Activated CD8-positive, alpha-beta memory T cell treated with anti-CD3 and anti-CD28 coated beads, Interleukin-2, amount 50 U/mL, for 24 hours (primary cell): ENCODE data around the gene STAT2.
A peak's percentile ranks its signal among the peaks of the same experiment; 100 is the strongest.
"Not testable (repeated sequence)": the region's sequence is repeated elsewhere in the genome, so short reads cannot be mapped to it uniquely, and the experiment has no call there.

ENCODE experiments used
- DNase-seq: peaks from one replicate; pipeline ENCODE4 v3.0.0-alpha.2; 2020; ENCODE audit errors: extremely low read depth

Gene STAT2

DNA sequence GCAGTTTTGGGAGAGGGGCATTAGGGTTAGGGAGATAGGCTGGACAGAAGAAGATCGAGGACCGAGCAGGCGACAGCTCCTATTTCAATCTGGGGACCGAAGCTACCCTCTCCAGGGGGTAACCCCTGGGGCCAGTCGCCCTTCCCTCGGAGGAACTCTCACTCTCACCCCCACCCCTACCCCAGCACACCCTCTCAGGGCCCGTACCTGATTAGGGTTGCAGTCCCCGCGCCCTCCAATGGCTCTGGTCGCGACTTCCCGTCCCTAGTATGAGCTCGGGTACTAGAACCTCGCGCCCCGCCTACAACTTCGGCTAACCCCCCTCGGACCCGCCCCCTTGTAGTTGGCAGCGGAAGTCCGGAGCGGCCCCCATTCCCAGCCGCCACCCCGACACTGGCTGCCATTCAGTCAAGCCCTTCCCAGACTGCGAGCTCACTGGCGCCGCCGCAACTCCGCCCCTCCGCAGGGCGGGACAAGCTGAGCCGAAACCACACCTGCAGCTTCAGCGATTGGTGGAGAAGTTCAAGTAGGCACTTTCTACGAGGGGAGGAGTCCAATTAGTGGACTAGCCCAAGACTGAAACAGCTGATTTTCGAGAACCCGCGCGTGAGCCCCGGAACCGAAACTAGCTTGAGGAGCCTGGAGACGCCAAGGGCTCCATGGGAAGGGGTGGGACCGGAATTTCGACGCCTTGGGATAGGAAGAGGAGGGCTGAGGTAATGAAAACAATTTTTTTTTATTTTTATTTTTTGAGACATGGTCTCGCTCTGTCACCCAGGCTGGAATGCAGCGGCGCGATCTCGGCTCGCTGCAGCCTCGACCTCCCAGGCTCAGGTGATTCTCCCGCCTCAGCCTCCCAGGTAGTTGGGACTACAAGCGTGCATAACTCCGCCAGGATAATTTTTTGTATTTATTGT, at the start of gene STAT2:
STAT2 (minus strand) TSS at position 257 of the 917 bp plus-strand sequence. CDS start 3,536 bp downstream, outside the sequence.
- DNase-seq = peak; percentile 97

DNA sequence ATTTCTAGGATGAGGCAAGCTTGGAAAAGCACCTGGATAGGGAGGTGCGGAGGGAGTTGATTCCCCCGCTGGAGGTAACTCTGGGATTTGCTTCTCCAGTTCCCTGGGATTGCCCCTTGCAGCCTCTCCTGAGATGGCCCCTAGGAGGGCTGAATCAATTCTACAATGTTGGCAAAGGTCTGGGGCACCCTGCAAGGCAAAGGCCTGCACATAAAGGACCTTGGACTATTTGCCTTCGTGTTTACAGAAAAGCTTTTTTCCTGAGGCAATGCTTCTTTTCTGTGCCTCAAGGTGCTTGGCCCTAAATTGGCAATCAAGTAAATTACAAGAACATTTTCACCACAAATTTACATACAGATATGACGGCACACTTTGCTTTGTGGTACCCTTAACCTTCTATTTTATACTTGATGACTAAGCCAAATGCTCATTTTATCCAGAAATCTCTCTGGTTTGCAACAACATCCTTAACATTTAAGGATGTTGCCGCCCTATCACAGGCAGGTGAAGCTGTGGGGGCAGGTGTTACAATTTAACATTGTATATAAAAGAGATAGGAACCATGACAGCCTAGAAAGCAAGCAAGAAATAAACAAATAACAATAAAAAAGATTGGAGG, 49.0 kb upstream of the STAT2 start:
- no peak for DNase-seq

DNA sequence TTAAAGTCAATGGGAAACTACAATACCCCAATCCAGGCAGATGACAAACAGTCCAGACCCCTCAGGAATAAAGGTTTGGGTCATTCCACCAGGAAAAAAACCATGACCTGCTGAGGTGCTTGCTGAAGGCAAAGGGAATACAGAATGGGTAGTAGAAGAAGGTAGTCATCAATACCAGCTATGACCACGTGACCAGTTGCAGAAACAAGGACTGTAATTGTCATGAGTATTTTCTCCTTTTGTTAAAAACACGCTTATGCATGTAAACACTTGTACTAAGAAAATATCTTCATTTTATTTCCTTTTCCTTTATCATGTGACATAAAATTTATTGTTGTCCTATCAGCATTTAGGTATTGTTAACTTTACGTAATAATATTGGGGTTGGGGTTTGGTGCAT, 44.3 kb upstream of the STAT2 start:
- not testable (repeated sequence) for DNase-seq

DNA sequence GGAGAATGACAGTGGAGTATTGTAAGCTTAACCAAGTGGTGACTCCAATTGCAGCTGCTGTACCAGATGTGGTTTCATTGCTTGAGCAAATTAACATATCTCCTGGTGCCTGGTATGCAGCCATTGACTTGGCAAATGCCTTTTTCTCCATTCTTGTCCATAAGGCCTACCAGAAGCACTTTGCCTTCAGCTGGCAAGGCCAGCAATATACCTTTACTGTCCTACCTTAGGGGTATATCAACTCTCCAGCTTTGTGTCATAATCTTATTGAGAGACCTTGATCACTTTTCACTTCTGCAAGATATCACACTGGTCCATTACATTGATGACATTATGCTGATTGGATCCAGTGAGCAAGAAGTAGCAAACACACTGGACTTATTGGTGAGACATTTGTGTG, 41.7 kb upstream of the STAT2 start:
- not testable (repeated sequence) for DNase-seq

DNA sequence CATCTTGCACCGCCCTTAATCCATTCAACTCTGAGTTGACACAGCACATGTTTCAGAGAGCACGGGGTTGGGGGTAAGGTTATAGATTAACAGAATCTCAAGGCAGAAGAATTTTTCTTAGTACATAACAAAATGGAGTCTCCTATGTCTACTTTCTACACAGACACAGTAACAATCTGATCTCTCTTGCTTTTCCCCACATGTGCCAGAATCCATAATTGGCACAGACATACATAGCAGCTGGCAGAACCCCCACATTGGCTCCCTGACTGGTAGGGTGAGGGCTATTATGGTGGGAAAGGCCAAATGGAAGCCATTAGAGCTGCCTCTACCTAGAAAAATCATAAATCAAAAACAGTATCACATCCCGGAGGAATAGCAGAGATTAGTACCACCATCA, 41.2 kb upstream of the STAT2 start:
- DNase-seq = not testable (repeated sequence)

DNA sequence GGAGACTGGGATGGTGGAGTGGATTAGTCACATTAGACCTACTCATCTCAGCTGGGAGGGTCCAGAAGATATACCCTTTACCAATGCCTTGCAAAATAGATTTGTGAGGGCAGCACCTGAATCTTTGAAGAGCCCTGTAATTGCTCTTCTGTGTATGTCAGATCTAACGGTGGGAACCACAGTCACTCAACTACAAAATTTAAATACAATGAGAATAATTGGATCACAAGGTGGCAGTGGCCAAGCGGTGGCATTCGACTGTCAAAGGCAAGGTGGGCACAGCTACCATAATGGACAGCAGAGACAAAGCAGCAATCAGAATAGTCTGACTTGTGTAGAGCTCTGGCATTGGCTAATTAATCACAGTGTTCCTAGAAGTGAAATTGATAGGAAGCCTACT, 39.6 kb upstream of the STAT2 start:
- not testable (repeated sequence) for DNase-seq

DNA sequence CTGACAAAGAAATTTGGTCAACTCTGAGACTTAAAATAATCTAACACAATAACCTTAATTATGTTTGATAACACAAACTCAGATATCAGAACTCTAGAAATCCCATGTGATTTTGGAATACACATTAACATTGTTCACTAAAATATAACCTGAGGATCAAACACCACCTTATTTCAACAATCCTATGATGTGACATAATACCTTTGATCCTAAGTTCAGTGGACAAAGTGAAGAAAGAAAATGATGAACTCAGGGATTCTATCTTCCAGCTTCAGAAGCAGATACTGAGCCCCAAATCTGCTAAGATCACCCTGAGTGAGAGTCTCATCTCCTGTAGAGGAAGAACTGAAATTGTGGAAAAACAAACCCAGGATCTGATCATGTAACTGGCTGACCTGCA, 38.4 kb upstream of the STAT2 start:
- no peak for DNase-seq

DNA sequence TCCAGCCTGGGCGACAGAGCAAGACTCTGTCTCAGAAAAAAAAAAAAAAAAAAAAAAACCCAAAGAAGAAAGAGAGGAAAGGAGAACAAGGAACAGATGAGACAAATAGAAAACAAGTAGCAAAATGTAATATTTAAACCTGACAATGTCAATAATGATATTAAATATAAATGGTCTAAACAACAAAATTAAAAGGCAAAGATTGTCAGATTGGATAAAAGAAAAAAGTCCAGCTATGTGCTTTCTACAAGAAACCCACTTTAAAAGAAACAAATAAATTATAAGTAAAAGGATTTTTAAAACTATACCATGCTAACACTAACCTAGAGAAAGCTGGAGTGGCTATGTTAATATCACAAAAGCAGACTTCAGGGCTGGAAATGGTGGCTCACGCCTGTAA, 32.4 kb upstream of the STAT2 start:
- no peak for DNase-seq

DNA sequence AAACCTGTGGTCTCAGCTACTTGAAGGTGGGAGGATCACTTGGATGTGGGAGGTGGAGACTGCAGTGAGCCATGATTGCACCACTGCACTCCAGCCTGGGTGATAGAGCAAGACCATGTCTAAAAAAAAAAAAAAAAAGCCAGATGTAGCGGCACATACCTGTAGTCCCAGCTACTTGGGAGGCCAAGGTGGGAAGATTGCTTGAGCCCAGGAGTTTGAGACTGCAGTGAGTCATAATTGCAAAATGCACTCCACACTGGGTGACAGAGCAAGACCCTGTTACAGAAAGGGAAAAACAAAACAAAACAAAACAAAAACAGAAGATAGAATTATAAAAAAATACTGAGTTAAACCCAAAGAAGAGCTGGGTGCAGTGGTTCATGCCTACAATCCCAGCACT, 31.8 kb upstream of the STAT2 start:
- DNase-seq = no peak

DNA sequence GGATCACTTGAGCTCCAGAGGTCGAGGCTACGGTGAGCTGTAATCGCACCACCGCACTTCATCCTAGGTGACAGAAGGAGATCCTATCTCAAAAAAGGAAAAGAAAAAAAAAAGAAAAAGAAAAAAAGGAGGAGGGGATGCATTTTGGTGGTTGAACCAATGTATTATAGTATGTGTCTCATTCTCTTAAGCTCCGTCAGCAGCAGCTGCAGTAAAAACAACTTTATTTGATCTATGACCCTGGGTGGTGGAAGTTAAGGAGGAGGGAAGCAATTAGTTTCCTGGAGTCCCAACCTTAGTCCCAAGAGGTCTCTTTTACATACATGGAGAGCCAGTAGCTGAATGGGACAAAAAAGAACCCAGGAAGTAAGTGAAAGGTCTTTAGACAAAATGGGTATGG, 29.5 kb upstream of the STAT2 start:
- DNase-seq = no peak

DNA sequence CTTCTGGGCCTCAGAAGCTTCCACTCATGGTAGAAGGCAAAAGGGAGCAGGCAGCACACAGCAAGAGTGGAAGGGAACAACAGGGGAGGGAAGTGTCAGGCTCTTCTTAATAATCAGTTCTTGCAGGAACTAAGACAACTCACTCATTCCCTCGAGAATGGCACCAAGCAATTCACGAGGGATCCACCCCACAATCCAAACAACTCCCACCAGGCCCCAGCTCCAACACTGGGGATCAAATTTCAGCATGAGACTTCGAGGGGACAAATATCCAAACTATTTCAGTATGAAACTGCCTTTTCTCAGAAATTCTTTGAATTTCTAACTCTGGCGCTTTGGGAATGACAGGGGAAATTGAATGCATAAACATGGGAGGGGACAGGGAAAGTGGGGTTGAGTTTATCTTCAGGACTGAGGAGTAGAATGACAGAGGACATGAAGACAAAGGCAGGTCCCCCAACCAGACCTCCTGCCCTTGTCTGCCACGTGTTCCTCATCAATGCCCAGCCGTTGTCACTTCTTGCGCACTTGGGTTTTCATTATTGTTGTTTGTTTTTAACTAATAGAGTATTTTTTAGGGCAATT, 27.3 kb upstream of the STAT2 start:
- DNase-seq = no peak

DNA sequence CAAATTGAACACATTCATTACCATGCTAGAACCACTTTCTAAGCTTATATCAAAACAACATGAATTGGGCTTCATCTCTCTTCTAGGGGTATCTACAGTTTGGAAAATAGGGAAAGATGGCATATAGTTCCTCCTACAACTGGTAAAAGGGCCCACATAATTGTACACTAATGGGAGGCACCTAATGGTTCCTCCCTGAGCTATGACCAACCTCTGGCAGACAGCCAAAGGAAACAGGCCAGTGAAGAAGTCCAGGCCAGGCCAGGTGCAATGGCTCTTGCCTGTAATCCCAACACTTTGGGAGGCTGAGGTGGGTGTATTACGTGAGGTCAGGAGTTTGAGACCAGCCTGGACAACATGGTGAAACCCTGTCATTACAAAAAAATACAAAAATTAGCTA, 26.0 kb upstream of the STAT2 start:
- no peak for DNase-seq

DNA sequence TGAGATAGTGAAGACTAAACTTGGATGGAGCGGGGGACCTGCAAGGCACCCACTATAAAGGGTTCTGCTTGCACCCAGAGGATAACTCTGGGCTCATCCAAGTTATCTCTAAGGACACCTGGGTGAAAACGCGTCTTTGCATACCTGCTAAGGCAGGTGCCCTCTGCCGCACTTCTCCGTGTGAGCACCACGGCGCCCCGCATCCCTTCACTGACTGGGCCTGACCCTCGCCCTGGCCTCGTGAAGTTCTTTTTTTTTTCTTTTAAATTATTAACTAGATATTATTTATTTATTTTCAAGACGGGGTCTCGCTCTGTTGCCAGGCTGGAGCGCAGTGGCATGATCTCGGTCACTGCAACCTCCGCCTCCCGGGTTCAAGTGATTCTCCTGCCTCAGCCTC, 22.7 kb upstream of the STAT2 start:
- no peak for DNase-seq

DNA sequence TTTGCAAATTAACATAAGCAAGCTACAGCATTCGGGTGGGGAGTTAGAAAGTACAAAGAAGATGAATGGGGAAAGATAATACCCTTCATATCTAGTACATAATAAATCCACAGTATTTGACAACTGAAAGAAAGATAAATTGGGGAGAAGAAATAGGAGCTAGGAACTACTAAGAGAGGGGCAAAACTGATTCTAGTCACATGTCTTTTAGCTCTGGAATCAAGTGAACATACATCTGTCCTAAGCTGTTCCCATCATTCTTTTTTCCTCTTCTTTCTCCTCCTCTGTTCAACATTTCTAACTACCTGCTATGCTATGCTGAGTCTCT, 18.0 kb upstream of the STAT2 start:
- no peak for DNase-seq

DNA sequence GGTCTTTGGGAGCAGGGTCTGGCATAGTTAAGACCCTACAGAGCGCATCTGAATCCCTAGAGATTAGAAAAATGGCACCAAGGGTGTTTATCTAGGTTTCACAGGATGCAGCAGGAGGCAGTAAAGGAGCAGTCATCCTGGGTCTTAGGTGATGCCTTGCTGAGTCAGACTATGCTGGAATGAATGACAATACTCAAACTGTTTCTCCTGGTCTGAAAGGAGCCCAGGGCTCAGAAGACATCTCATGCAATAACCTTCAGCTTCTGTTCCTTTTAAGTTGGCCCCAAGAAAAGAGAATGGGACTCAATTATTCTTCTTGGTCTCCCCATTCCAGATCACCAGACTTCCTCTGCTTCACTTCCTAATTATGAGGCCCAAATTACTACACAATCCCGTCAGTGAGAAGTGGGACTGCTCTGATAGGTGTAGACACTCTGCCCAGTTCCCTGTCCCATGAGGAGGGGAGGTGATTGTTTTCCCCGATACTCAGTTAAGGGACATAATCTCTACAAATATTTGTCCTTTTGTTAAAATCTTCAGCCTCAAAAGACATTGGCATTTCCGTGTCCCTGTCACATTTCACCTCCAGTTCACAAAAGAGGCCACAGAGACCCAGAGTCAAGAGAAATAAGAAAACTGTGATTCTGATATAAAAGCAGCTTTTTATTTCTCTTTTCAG, 17.5 kb upstream of the STAT2 start:
- no peak for DNase-seq

DNA sequence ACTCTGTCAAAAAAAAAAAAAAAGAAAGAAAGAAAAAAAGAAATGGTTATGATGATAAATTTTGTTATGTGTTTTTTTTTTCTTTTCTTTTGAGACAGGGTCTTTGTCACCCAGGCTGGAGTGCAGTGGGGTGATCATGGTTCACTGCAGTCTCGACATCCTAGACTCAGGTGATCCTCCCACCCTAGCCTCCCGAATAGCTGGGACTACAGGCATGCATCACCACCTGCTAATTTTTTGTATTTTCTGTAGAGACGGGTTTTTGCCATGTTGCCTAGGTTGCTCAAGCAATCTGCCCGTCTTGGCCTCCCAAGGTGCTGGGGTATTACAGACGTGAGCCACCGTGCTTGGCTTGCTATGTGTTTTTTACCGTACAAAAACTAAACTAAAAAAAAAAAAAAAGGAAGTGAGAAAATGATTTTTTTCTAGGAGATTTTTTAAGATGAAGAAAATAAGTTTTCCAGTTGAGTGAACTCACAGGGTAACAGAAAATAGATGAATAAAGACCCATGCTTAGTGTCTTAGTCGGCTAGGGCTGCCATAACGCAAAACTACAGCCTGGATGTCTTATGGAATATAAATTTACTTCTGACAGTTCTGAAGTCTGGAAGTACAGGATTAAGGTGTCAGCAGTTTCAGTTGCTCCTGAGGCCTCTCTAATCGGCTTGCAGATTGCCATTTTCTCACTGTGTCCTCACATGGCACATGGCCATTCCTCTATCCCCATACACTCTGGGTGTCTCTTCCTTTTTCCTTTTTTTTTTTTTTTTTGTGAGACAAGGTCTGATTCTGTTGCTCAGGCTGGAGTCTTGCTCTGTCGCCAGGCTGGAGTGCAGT, 15.9 kb upstream of the STAT2 start:
- DNase-seq = no peak

DNA sequence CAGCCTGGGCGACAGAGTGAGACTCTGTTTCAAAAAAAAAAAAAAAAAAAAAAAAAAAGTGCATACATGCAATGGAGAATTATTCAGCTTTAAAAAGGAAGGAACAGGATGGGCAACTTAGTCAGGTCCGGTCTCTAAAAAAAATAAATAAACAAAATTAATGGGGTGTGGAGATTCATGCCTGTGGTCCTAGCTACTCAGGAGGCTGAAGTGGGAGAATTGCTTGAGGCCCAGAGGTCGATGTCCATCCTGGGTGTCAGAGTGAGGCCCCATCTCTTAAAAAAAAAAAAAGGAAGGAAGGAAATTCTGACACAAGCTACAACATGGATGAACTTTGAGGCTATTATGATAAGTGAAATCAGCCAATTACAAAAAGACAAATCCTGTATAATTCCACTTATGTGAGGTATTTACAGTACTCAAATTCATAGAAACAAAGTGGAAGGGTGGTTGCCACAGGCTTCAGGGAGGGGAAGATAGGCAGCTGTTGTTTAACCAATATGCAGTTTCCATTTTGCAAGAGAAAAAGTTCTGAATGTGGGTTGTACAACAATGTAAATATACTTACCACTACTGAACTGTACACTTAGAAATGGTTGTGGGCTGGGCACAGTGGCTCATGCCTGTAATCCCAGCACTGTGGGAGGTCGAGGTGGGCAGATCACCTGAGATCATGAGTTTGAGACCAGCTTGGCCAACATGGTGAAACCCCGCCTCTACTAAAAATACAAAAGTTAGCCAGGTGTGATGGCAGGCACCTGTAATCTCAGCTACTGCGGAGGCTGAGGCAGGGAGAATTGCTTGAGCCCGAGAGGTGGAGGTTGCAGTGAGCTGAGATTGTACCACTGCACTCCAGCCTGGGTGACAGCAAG, 15.1 kb upstream of the STAT2 start:
- DNase-seq = no peak

DNA sequence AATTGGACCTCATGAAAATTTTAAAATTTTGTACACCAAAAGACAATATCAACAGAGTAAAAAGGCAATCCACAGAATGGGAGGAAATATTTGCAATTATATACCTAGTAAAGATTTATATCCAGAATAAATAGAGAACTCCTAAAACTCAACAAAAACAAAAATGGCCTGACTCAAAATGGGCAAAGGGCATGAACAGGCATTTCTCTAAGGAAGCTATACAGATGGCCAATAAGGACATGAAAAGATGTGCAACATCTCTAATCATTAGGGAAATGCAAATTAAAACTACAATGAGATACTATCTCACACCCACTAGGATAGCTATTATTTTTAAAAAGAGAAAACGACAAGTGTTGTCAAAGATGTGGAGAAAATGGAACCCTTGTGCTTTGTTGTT, 13.6 kb upstream of the STAT2 start:
- DNase-seq = no peak

DNA sequence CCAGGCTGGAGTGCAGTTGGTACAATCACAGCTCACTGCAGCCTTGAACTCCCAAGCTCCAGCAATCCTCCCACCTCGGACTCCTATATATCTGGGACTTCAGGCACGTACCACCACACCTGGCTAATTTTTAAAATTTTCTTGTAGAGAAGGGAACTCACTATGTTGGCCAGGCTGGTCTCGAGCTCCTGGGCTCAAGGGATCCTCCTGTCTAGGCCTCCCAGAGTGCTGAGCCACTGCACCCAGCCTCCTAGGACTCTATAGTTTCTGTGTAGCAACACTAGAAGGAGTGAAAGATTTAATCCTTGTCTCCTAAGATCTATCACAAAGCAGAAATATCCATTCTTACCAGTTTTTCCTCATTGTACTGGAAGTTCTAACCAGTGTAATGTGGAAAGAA, 7.0 kb upstream of the STAT2 start:
- DNase-seq = no peak
